Stimulated activated CD8-positive, alpha-beta memory T cell treated with anti-CD3 and anti-CD28 coated beads, Interleukin-7, amount 100 ng/mL, for 1 hour (primary cell): ENCODE data around the gene RSBN1L.
"Not testable (repeated sequence)": the region's sequence is repeated elsewhere in the genome, so short reads cannot be mapped to it uniquely, and the experiment has no call there.

ENCODE experiments used
- DNase-seq, 2 donors: peaks; one replicate each; pipeline ENCODE4 v3.0.0-alpha.2; 2020; ENCODE audit warnings: low read depth in 2 of 2

The RSBN1L gene

DNA sequence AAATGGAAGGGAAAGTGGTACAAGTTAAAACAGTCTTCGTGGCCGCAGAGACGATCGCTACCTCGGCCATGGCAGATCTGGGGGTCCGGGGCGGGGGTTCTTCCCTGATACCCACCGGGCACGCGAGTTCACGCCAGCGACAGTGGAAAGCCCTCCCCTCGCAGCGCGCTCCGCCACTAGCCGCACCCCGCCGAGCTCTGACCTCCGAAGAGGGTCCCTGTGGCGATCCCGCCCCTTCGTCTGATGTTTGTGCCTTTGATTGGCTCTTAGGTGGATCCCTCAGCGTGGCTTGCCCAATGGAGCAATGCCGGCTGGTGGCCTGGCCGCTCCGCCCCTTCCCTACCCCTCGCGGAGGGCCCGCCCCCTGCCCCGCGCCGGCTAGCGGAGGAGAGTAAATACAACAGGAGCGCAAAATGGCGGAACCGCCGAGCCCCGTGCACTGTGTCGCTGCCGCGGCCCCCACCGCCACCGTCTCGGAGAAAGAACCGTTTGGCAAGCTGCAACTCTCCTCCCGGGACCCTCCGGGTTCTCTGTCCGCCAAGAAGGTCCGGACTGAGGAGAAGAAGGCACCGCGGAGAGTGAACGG is at the start of gene RSBN1L:
TSS of gene RSBN1L (plus strand) at position 403 of the 586 bp plus-strand sequence. CDS start at position 414, 11 bp downstream.
- peak; percentile 95 to 96 for DNase-seq

DNA sequence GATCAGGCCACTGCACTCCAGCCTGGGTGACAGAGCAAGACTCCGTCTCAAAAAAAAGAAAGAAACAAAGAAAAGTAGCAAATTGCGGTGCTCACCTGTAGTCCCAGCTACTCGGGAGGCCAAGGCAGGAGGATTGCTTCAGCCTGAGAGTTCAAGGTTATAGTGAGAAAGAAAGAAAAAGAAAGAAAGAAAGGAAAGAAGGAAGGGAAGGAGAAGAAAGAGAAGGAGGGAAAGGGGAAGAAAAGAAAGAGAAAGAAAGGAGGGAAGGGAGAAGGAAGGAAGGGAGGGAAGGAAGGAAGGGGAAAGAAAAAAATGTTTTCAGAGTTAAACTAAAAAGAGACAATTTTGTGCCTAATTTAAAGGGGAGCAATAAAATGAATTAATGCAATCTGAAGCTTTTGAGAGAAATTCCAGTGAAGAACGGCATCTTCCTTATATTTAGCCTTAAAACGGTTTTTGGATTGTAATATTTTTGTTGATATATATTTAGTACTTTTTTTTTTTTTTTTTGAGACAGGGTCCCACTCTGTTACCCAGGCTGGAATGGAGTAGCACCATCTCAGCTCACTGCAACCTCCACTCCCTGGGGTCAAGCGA is 47.4 kb upstream of the RSBN1L start:
- DNase-seq: no peak

DNA sequence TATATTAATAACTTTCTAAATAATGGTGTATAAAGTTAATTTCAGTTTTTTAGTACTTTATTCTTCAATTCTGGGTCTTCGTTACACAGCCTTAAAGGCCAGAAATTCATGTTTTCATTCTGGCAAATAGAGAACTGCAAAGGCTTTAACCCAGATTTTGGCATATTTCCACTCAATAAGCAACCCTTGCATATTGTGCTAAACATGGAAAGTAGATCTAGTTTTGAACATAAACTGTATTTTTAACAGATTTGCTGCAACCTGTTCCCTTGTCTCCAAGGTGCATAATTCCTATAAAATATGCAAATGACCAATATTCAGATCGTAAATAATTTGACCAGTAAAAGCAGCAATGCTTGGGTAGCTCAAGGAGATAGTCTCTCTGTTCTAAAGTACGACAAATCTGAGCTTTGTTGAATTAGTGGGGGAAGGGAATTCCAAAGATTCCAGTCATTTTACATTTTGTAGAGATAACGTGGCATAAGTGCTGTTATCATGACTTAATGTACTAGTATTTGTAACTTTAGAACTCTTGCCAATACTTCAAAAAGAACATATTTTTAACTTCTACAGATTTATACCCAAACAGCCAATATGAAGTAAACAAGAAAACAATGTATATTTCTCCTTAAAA is 46.4 kb upstream of the RSBN1L start:
- DNase-seq: no peak

DNA sequence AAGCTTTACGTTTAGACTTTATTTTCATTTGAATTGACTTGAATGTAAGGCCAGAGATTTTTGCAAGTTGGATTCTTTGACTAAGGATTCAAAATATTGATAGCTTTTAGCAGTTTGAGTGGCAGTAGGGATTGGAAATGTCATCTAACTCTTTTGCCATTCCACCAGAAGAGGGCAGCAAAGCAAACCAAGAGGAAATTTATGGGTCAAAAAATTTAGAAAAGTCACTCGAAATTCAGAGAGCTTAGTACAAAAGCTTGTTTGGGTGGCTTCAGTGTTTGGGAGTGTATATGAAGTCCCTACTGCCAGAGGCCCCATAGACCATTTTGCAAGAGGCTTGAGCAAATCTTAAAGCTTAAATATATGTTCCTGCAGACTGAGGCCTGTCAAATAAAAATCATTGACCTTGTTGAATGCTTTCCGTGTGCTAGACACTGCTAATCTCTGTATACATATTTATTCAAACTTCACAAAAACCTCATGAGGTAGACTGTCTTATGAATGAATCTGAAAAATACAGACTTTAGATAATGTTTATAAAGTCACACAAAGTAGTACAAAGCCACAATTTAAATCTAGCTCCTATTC is 44.6 kb upstream of the RSBN1L start:
- no peak for DNase-seq

DNA sequence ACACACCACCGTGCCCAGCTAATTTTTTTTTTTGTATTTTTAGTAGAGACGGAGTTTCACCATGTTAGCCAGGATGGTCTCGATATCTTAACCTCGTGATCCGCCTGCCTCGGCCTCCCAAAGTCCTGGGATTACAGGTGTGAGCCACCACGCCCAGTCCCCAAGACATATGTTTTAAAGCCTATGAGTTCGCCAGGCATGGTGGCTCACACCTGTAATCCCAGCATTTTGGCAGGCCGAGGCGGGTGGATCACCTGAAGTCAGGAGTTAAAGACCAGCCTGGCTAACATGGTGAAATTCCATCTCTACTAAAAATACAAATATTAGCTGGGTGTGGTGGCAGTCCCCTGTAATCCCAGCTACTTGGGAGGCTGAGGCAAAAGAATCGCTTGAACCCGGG is 43.4 kb upstream of the RSBN1L start:
- not testable (repeated sequence) for DNase-seq

DNA sequence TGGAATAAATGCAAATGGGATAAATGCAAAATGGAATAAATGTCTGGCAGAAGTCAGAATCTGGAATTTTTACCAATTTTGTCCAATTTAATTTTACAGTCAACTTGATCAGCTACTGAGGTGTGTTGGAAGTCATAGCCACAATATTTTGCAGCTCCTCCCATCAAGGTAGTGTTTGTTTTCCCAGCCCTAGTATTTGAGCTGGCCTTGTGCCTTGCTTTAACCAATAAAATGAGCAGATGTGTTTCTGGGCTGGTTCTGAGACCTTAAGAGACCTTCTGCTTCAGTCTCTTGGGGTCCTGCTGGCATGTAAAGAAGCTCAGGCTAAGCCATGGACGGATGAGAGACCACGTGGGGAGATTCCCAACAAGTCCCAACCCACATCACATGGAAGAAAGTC is 42.7 kb upstream of the RSBN1L start:
- no peak for DNase-seq

DNA sequence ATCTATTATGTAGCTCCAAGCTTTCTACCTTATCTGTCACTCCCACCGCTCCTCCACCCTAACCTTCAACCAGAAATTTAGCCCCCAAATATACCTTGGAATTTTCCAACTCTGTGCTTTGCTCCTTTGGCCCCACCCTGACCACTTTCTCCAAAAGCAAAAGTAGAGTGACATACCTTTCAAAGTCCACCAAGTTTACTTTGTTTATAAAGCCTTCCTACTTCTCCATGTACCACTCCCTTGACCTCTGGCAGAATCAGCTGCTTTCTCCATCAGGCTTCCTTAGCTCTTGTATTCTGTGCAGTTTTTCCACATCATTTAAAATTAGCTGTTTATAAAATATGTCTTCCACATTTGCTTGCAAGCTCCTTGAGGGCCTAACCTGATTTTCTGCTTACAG is 40.9 kb upstream of the RSBN1L start:
- DNase-seq: no peak

DNA sequence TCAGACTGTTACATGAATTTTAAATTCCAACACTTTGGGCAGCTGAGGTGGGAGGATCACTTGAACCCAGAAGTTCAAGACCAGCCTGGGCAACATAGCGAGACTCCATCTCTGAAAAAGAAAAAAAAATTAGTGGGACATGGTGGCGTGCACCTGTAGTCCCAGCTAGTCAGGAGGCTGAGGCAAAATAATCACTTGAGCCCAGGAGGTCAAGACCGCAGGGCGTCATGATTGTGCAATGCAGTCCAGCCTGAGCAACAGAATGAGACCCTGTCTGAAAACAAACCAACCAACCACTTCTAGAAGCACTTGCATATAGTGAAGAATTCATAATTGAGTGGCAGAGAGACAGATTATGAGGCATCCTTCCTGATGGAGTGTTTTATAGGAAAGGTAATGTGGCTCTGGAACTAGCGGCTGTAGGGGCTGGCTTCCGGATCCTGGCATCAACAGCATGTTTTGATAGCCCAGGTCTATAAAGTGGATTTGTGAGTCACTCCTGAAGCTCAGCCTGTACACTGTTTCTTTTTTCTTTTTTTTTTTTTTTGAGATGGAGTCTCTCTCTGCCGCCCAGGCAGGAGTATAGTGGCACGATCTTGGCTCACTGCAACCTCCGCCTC is 40.3 kb upstream of the RSBN1L start:
- DNase-seq: no peak

DNA sequence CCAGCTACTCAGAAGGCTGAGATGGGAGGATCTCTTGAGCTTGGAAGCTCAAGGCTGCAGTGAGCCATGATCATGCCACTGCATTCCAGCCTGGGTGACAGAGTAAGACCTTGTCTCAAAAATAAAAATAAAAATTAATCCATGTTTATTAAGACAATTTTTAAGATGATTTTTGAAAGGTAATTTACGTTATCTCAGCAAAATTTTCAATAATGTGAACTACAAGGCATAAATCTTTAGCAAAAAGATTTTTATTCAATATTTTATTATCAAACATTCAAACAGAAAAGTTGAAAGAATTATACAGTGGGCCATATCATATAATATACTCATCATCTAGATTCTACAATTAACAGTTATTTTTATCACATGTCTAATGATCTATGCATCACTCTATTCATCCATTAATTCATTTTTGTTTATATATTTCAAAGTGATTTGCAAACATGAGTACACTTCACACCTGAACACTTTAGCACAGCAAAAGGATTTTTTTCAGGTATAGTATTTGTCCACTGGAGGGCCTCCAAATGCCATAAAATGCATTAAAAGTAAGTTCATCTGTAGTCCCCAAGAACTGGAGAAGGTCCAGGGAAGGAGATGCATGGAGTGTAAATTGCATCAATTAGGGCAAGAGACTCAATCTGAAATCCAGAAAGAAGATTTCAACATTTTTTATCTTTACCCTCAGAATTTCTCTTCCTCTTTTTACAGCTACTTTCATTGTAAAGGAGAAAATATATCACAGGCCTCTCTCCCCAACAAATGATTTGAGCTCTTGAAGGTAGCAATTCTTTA is 38.6 kb upstream of the RSBN1L start:
- DNase-seq: no peak

DNA sequence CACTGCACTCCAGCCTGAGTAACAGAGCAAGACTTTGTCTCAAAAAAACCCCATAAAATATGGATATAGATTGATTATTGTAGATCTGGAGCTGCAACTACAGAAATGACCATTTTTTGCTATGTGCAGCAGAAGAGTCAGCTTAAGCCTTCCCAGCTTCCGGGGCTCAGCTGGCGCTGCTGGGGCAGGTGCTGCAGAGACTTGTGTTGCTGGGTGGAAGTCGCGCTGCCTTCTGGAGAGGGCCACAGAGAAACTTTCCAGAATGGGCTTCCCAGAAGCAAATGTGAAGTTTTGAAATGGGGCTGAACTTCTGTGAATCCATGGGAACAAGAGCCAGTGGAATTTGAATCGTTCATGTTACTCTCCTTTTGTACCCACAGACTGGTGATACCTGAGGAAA is 37.3 kb upstream of the RSBN1L start:
- no peak for DNase-seq

DNA sequence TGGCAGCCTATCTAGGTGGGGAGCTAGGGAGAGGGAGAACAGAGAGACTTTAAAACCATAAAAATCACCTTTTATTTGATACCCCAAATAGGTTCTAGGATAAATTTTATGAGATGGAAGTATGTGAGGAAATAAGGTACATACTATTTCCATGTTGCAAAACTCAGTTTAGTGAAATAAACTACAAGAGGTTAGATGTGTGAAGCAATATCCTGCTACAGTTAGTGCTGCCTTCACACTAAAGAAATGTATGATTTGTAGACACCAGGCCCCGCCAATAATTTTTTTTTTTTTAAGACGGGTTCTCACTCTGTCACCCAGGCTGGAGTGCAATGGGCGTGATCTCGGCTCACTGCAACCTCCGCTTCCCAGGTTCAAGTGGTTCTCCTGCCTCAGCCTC is 34.4 kb upstream of the RSBN1L start:
- DNase-seq: no peak

DNA sequence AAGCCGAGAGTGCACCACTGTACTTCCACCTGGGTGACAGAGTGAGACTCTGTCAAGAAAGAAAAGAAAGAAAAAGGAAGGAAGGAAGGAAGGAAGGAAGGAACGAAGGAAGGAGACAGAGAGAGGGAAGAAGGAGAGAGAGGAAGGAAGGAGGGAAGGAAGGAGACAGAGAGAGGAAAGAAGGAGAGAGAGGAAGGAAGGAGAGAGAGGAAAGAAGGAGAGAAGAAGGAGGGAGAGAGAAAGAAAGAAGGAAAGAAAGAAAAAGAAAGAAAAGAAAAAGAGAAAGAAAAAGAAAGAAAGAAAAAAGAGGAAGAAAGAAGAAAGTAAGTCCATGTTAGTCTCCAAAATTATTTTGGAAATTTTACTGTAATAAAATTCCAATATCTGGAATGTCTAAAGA is 33.4 kb upstream of the RSBN1L start:
- no peak for DNase-seq

DNA sequence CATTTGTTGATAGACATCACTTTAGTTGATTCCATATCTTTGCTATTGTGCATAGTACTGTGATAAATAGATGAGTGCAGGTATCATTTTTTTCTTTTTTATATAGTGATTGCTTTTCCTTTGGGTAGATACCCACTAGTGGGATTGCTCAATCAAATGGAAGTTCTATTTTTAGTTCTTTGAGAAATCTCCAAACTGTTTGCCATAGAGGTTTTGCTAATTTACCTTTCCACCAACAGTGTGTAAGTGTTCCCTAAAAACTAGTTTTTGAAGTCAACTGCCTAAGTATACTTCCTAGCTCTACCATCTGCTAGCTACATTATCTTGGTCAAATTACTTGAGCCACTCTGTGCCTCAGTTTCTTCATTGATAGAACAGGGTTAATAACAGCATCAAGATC is 31.5 kb upstream of the RSBN1L start:
- no peak for DNase-seq

DNA sequence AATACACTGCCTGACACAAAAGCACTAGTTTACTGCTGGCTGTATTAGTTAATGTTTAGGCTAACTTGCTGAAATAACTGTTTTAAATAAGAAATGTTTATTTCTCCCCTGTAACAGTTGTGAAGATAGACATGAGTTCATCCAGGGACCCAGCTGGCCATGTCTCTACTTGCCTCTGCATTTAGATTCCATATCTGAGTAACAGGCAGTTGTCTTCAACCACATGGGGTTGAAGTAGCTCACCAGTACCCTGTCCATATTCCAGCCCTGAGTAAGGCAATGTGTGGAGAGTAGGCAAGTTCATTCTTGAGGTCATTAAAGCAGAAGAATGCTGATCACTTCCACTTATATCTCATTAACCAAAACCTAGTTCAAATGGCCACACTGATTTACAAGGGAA is 31.1 kb upstream of the RSBN1L start:
- DNase-seq: no peak

DNA sequence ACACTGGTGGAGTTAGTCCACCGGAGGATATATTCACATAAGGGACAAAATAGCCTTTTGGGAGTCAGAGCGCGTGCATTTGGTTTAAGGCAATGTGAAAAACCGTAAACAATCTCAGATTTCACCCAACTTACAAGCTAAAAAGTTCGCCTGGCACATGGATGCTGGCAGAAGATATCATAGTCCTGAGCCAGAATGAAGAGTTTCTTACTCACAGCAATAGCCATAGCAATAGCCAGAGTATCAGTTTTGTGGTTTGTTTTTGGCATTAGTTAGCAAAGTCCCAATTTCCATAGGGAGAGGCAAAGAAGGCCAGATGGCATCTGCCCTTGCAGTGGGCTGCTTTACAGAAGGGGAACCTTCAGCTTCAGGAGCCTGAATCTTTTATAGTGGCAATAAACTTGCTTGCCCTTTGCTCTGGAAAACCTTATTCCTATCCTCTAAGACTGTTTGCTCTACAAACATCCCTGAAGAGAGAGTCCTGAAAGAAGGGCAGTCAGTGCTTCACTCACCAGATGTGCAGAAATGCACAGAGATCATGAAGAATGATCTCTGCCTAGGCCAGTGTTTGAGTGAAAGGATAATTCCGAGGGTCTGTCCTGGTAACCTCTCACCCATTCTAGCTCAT is 28.7 kb upstream of the RSBN1L start:
- no peak for DNase-seq

DNA sequence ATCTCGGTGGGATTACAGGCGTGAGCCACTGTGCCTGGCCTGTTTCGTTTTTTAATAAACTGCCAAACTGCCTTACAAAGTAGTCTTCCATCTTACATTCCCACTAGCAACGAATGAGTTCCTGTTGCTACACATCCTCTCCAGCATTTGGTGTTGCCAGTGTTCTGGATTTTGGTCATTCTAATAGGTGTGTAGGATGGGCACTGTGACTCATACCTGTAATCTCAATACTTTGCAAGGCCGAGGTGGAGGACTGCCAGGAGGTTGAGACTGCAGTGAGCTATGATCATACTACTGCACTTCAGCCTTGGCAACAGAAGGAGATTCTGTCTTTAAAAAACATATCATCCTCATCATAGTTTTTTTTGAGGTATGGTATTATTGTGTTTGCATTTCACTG is 21.4 kb upstream of the RSBN1L start:
- no peak for DNase-seq

DNA sequence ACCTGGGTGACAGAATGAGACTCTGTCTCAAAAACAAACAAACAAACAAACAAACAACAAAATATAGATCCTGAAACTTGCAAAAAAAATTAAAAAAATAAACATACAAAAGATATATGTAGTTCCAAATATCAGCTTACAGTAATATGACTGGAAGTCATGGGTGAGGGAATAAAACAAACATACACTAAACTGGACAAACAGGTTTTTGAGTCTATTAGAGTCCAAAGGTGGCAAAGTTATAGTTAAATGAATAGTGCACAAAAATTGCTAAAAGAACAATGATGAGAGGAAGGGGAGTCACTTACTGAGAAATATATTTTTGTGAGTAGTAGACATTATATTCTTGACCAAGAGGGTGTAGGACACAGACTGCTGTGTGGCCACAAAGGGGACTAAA is 16.7 kb upstream of the RSBN1L start:
- no peak for DNase-seq

DNA sequence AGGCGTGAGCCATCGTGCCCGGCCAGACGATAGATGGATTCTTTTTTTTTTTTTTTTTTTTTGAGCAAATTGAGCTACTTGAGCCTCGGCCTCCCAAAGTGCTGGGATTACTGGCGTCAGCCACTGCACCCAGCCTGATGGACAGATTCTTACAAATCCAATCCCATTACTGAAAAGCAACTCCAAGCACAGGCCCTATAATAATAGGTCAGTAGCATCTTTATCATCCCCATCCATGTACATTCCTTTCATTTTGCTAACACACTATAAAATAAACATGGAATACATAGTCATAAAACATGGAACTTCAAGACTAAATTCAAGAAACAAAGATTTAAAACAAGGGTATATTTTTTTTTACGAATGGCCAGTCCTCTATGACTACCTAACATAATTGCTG is 16.0 kb upstream of the RSBN1L start:
- DNase-seq: no peak

DNA sequence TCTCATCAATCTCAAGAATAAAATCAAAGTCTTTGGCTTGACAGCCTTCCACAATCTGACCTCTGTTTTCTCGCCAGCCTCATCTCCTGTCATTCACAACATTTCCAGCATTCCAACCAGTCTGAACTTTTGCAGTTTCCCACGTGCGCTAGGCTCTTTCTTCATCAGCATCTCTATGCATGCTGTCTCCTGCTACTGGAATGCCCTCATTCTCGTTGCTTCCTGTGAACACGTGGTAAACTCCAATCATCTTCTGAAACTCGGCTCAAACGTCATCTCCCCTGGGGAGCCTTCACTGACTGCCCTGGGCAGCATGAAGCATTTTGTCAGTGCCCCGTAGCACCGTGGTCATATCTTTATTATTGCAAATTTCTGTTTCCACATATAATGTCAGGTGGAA is 12.2 kb upstream of the RSBN1L start:
- no peak for DNase-seq

DNA sequence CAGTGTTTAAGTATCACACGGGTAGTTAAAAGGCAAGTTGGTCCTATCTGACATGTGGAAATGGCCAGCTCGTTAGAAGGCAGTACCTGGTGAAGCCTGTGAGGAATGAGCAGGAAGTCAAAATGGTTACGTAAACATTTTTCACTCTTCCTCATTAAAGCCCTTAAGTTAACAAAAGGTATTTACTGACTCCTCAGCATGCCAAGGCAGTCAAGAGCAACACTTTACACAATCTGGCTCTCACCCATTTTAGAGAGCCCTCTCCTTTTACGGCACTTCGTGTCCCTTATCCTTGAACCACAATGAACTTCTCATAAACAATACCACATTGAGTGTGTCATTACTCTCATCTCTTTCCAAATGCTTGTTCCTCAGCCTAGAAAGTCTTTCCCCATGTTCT is 11.0 kb upstream of the RSBN1L start:
- no peak for DNase-seq

DNA sequence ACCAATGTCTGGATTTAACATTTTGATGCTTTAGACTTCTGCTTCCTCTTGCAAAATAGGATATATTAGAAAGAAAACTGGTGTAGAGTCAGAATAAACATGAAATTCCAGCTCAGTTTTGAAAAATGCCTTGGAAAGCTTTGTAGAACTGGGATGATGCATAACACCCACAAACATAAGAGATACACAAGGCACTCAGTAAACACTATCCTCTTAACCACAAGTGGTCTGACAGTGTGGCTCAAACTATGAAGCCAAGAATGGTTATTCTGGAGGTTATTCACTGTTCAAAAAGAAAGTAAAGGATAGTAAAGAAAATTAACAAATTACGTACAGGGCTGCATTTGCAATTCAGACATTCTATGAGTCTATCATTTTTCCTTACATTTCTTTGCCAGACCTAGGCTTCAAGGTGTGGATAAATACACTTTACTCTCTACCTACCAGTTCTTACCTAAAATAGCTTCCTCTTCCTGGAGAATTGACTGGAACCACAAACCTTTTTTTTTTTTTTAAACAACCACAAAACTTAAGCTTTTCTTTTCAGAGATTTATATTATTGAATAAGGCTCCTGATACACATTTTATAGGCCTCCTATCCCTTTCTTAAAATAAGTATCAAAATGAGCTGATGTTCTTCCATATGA is 9.0 kb upstream of the RSBN1L start:
- DNase-seq: no peak
